GM19438 (cell line): ENCODE results near the gene FBXO40.

Source experiments
- ATAC-seq: cut with Tn5 transposase; IDR thresholded peaks from one replicate; pipeline ENCODE4 v1.9.1; 2021; ENCODE audit warnings: low read depth; ENCODE audit not compliant: unreplicated experiment

The FBXO40 gene

DNA sequence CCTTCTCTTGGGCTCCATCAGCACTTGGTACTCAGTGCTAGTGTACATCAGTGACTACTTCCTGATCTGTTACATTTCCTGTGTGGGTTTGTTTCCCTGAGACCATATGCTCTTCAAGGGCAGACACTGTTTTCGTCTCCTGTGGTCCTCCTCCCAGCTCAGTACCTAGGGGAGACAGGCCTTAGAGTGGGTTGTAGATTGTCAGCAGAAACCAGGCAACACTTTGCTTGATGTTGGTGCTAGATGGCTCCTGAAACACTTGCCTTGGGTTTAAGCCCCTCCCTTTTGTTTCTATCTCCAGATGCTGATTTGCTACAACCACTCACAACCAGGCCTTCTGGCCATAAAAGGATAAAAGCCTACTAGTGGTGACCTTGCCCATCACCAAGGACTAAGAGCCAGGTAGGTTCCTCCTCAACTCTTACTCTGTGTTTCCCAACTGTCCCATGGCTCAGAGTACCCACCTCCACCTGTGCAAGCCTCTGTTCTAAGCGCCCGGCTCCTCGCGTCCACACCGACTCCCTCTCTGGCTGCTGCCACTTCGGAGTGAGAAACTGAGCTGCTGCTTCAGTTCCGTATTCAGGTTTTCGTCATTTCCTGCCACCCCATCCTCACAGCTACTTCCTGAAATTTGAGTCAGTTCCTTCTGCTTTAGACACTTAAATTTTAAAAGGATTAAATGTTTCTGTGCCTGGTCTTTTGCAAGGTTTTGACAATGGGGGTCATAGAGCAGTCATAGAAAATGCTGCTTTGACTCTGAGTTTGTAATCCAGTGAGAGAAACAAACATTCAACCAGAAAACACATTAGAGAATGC, 67.4 kb downstream of the FBXO40 start, which contains the start of gene HCLS1:
TSS of gene HCLS1 (minus strand) at position 548 of the 816 bp plus-strand sequence. CDS start 2,556 bp downstream, outside the sequence.
- ATAC-seq = peak; percentile 81

GRCh38 chr3:121661376-121661775, 68.2 kb downstream of the FBXO40 start:
- no peak for ATAC-seq

GRCh38 chr3:121662742-121663141, 69.6 kb downstream of the FBXO40 start:
- ATAC-seq = no peak

DNA sequence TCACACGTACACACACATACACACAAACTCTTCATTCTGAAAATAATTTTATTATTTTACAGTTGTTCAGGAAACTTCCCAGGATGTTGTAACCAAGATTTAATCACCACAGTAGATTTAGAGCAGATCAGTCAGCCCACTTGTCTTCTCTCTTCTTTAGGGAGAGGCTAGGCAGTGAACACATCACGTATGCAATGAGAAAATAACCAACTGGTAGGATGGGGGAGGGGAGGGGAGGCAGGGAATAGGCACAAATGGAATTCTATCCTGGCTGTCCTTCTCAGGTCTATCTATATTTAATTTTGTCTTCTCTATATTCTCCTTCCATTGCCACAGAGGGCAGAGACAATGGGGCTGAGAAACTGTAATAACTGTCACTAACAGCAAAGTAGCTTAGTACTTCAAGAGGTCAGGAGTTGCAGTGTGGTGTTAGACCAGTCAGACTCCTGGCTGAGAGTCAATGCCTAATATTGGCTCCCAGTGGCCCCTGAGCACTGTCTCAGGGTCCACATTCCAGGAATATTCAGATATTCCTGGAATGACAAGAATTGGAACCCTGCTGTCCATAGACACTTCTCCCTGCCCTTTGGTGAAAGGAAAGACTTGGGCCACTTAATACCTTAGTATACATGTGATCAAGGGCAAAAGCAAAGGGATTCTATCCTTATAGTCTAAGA, 70.1 kb downstream of the FBXO40 start:
- no peak for ATAC-seq

- ATAC-seq = no peak
Measured at GRCh38 chr3:121665488-121665887, 72.3 kb downstream of the FBXO40 start.

GRCh38 chr3:121667333-121667732, 74.2 kb downstream of the FBXO40 start:
- no peak for ATAC-seq

DNA sequence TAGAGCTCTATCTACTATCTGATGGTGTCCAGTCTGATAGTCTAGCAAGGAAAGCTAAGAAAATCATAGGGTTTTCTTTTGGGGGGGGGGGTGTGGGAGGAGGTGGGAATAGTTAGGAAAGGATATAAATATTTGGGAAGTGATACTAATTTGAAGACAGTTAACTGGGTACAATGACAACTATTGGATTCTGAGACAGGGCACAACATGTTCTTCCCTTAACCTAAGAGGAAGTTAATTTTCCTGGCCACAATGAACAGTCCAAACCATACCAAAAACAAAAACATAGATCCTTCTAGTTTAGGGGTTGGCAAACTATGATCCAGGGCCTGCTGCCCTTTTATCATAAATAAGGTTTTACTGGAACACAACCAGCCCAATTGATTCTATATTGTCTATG, 77.5 kb downstream of the FBXO40 start:
- ATAC-seq = no peak

DNA sequence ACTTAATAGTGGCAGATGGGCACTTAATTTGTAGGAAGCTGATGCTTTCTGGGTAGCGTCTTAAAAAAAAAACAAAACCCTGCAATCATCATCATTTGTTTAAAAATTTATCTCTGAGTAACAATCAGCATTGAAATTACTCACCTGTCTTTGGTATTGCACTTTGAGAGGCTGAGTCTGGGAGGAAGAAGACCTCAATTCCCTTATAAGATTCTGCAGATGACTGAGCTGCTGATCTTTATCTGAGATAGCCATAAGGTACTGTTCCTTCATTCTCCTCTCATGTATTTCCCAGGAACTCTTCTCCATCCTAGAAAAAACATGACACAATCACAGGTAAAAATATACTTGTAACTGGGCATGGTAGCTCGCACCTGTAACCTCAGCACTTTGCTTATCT, 84.0 kb downstream of the FBXO40 start:
- ATAC-seq = no peak
